A673 (cell line): ENCODE data around the gene MRPL43. TPM values are rescaled to one million over a fixed set of nuclear protein-coding genes. Genes with fewer than 3 reads are reported as not detected.
A peak's percentile ranks its signal among the peaks of the same experiment; 100 is the strongest.

Source experiments
- BruUV-seq: library from RNA; stranded (reverse); fragments of 400-500 nt; replicated peaks from 2 replicates; lab custom pipeline; 2021; lab: Mats Ljungman, UMichigan
- CTCF ChIA-PET: fragments of 300-600 bp; sonication (Branson Sonifier 250); formaldehyde crosslinking; loops from one replicate; lab custom pipeline; 2022; ENCODE audit warnings: antibody characterized with exemption; lab: Charles Lee
- POLR2A ChIA-PET: fragments of 300-600 bp; sonication (Branson Sonifier 250); formaldehyde crosslinking; loops from one replicate; lab custom pipeline; 2022; ENCODE audit warnings: antibody characterized with exemption; ENCODE audit not compliant: low non-redundant PET; lab: Charles Lee
- DNase-seq: peaks from one replicate; pipeline ENCODE4 v3.0.0-alpha.2; 2015; ENCODE audit warnings: low spot score
- H3K27ac ChIP-seq: fragments of 200-600 bp; sonication (generic); 2 replicates; pipeline ENCODE4 v1.5.1; 2016; ENCODE audit warnings: mixed run types, low read depth, mild to moderate bottlenecking, mixed read lengths, antibody characterized with exemption, low read length; ENCODE audit not compliant: poor library complexity, severe bottlenecking
- H3K27me3 ChIP-seq: fragments of 200-600 bp; sonication (generic); replicated peaks from 2 replicates; pipeline ENCODE4 v1.6.1; 2017; ENCODE audit warnings: mixed run types, low read depth, mild to moderate bottlenecking, mixed read lengths, antibody characterized with exemption, low read length; ENCODE audit not compliant: insufficient read depth, poor library complexity
- H3K36me3 ChIP-seq: fragments of 200-600 bp; sonication (generic); 2 replicates; pipeline ENCODE4 v1.6.1; 2016; ENCODE audit warnings: mixed run types, mild to moderate bottlenecking, mixed read lengths, antibody characterized with exemption, low read length; ENCODE audit not compliant: insufficient read depth, poor library complexity, severe bottlenecking
- H3K4me1 ChIP-seq: fragments of 200-600 bp; sonication (generic); 2 replicates; pipeline ENCODE4 v1.6.1; 2017; ENCODE audit warnings: mixed run types, mild to moderate bottlenecking, mixed read lengths, antibody characterized with exemption, low read length; ENCODE audit not compliant: insufficient read depth, poor library complexity, severe bottlenecking
- H3K4me3 ChIP-seq: fragments of 200-600 bp; sonication (generic); 2 replicates; pipeline ENCODE4 v1.5.1; 2016; ENCODE audit warnings: low read depth, mixed run types, mild to moderate bottlenecking, mixed read lengths, low read length; ENCODE audit not compliant: poor library complexity, severe bottlenecking
- H3K9me3 ChIP-seq: fragments of 200-600 bp; sonication (generic); 2 replicates; pipeline ENCODE4 v1.6.1; 2016; ENCODE audit warnings: mixed run types, low read depth, mild to moderate bottlenecking, mixed read lengths, antibody characterized with exemption, low read length; ENCODE audit not compliant: poor library complexity, severe bottlenecking
- CTCF ChIP-seq: fragments of 300-800, 200-600 bp; sonication (generic); conservative IDR thresholded peaks from 2 replicates; pipeline ENCODE4 v1.5.1; 2017; ENCODE audit warnings: low read depth, mild to moderate bottlenecking, antibody characterized with exemption, low read length, moderate library complexity, mixed read lengths
- EZH2 ChIP-seq: fragments of 200-600 bp; sonication (generic); IDR thresholded peaks from 2 replicates; pipeline ENCODE4 v1.6.1; 2017; ENCODE audit warnings: borderline replicate concordance, low read depth, mild to moderate bottlenecking, mixed read lengths, antibody characterized with exemption, low read length; ENCODE audit not compliant: poor library complexity, severe bottlenecking
- intact Hi-C: fragments of 100-400 bp; cut with micrococcal nuclease; formaldehyde crosslinking; loops from one replicate; pipeline ENCODE4 v1.10.0; 2022; ENCODE audit not compliant: unreplicated experiment
- total RNA-seq: library from RNA; stranded (reverse); gene quantifications from 2 replicates; pipeline ENCODE4 v1.2.3, GENCODE V29; 2021

Gene MRPL43
- total RNA-seq, 1 experiment from 2014 or later = 80.4 TPM

- Histone ChIP-seq H3K4me1 (peaks cover 29% of the 10 kb centered on the region), H3K4me3 (no peak overlapping the region), H3K27me3 (no peaks in the 10 kb centered on the region), H3K27ac (no peak overlapping the region), H3K36me3 (peaks cover 38% of the 10 kb centered on the region), H3K9me3 (no peaks in the 10 kb centered on the region)
- no peak for DNase-seq
- ChIA-PET POLR2A (no interaction called here), CTCF (no interaction called here)
- no TSS peak for BruUV-seq
- TF ChIP-seq CTCF (no peak), EZH2 (no peak)
- intact Hi-C loops = no loop called here
These were observed 15.2 kb upstream of the MRPL43 start for GRCh38 chr10:101002456-101002855.

DNA sequence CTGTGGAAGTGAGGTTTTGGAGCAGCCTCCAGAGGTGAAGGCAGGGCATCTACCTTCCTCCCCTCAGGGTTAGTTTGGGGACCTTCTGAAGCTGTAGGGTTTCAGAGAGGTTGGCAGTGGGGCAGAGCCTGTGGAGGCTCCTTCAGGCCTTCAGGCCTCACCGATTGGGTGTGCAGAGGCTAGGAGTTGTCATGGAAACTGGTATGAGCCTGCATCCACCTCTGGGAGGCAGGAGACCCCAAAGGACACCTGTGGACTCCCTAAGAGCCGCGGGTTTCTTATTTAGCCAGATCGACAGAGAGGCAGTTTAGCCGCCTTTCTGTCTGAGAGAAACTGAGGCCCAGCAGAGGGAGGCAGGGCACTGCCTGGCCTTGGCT, 14.3 kb upstream of the MRPL43 start:
- Histone ChIP-seq H3K36me3 (peaks cover 32% of the 10 kb centered on the region), H3K9me3 (no peaks in the 10 kb centered on the region), H3K27ac (peak overlapping the region; percentile 98), H3K4me1 (peaks cover 26% of the 10 kb centered on the region), H3K27me3 (no peaks in the 10 kb centered on the region), H3K4me3 (no peak overlapping the region)
- POLR2A ChIA-PET = no interaction called here
- CTCF ChIA-PET = no interaction called here
- no peak for TF ChIP-seq EZH2
- no peak for TF ChIP-seq CTCF
- no peak for DNase-seq
- no TSS peak for BruUV-seq
- intact Hi-C loops = no loop called here

DNA sequence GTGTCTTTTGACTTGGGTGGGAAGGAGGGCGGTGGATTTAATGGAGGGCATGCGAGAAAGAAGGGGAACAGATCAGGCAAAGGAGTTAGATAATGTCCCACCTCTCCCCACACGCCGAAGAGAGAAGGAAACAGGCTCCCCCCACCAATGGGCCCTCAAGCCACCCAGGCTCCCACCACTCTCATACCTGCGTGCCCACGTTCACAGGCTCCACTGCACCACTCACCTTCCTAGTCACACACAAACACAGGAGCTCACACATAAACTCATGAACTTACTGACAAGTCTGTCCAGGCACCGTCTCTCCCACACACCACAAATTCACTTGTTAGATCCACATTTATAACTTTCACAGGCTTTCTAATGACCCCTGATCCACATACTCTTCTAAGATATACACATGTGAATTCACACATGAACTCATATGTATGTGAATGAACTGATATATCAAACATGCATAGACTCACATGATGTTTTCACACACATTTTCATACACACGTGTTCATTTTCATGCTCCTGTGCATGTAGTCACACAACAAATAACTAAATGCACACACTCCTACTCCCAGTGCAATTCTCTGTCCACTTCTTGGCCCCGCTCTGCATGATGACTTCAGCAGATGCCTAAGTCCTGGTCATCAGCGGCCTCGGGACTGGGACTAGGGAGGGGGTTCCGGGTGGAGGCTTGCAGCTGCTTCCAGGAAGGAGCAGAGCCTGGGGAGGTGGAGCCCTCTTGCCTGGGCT, 13.8 kb upstream of the MRPL43 start:
- CTCF ChIA-PET = no interaction called here
- POLR2A ChIA-PET = no interaction called here

More for the DNA sequence above, 13.8 kb upstream of the MRPL43 start:
- peaks cover 32% of the 10 kb centered on the region for H3K4me1 ChIP-seq
- no peak for DNase-seq
- H3K36me3 ChIP-seq = peaks cover 27% of the 10 kb centered on the region
- no peaks in the 10 kb centered on the region for H3K9me3 ChIP-seq
- intact Hi-C loops = no loop called here
- no peaks in the 10 kb centered on the region for H3K27me3 ChIP-seq
- H3K27ac ChIP-seq = peak overlapping the region; percentile 98
- TSS peak; percentile 42 for BruUV-seq
- TF ChIP-seq CTCF (no peak), EZH2 (no peak)
- peak overlapping the region; percentile 88 for H3K4me3 ChIP-seq
